Measurements from ENCODE around the gene CDC25C. TPM values are rescaled to one million over a fixed set of nuclear protein-coding genes. Genes with fewer than 3 reads are reported as not detected.

The CDC25C gene
- total and polyA plus RNA-seq, 9 of the 15 experiments (the other 6 are each of a cell fraction or from before 2014, with no cell fraction given), result 19.1 to 63.7 (median 31.9) TPM

GRCh38 chr5:138337685-138338410 is 6.2 kb upstream of the CDC25C start, which contains the start of gene FAM53C (continued):
- TF ChIP-seq MGA (IDR thresholded peaks at IDR 0.05) (no peak), SMAD2 (IDR thresholded peaks at IDR 0.05; ENCODE audit: low read depth, low read length) (no peak), ZNF263 (CRISPR knock-in tag; IDR thresholded peaks at IDR 0.05; ENCODE audit: borderline replicate concordance) (0 out of 2 replicates have a peak, but pooled peaks have one; percentile 44), KDM2B (CRISPR knock-in tag; IDR thresholded peaks at IDR 0.05) (no peak), RREB1 (CRISPR knock-in tag; IDR thresholded peaks at IDR 0.05) (0 out of 2 replicates have a peak, but pooled peaks have one; percentile 31)

All from K562 (cell line).